HG02981 (cell line): Measurements from ENCODE around the gene CFAP99.
"Not testable (repeated sequence)": the region's sequence is repeated elsewhere in the genome, so short reads cannot be mapped to it uniquely, and the experiment has no call there.

Experiments used
- ATAC-seq: cut with Tn5 transposase; IDR thresholded peaks from one replicate; pipeline ENCODE4 v1.9.1; 2021; ENCODE audit warnings: mild to moderate bottlenecking, moderate library complexity; ENCODE audit not compliant: unreplicated experiment

The CFAP99 gene

DNA sequence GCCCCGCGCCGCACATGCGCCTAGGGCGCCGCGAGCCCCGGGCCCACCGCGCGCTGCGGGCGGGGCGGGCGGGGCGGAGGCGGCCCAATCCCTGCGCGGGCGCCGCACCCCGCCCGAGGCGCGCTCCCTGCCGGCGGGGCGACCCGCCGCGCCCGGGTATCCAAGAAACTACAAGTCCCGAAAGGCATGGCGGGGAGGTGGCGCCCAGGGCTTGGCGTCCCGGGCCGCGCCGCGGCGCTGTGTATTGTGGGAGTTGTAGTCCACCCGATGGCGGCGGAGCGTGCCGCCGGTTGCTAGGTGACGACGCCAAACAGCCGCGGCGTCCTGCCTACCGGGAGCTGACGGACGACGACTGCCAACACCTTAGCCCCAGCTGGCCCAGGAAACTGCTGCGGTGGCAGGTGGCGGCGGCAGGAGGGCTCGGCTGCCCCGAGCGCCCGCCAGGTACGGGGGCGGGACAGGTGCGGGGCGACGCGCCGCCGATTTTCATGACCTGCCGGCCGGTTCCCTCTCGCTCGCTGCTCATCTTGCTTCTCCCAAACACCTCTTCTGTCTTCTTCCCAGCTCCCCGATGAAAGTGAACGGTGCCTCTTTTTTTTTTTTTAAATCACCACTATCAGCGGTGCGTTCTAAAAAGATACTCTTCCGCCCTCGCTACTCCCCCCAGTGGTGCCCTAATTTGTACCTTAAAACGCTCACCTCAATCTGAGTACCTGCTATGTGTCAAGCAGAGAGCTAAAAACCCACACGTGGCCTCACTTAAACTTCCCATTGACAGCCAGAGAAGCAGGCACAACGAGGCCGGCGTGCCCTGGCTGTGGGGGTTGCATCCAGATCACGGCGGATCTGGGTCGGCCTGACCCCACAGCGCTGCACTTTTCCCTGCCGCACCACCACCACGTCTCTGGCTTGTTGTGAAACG is at the start of gene CFAP99:
Gene CFAP99, plus strand, starts transcription at position 306 of the 922 bp plus-strand sequence.
- peak; percentile 87 for ATAC-seq

GRCh38 chr4:2370597-2371320 is 48.0 kb upstream of the CFAP99 start:
- ATAC-seq: no peak

DNA sequence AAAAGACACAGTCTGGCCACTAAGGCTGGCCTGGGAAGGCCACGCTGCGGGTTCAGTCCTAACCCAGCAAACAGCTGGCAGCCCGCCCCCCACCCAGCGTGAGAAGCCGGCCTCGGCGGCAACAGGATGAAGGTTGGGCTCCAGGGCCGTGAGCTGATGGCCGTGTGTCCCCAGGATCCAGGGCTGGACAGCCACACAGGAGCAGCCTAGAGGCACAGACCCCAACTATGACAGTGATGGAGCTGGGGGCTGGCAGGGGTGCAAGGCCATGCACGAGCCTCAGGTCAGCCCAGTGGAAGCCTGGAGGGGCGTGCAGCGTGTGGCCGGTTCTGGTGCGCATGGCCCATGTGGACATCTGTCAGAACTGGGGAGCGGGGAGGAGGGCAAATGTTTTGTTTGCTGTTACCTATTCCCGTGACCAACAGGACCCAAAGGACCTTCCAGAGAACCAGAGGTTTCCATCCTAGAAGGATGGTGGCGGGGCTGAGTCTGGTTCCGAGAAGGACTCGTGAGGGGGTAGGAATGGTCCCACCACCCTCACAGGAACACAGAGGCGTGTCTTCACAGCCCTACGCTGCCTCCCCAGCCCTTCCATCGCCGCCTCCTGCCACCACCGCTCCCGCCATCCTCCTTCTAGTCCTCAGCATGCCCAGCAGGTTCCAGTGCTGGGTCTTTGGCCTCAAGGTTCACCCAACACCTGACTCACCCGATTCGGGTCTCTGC is 46.8 kb upstream of the CFAP99 start:
- ATAC-seq: no peak

DNA sequence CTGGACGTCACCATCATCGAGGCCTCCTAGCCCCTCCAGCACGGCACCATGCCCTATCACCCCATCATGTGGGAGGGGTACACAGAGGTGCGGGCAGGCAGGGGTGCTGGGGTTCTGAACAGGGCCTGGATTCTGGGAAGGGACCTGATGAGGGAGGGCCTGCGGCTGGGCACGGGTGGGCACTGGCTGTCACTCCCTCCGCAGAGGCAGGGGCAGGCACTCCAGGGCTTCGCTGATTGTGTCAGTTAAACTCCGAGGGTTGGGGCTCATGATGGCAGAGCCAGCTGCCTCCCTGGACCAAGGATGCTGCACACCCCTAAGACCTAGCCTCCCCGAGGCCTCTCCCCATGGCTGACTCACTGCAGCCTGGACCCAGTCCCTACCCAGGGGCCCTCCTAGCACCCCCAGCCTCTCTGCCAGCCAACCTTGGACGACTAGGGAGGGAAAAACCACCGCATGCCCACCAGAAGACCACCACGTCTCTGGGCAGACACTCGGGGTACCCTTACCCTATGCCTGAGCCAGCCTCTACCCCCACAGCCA is 46.2 kb upstream of the CFAP99 start:
- no peak for ATAC-seq

DNA sequence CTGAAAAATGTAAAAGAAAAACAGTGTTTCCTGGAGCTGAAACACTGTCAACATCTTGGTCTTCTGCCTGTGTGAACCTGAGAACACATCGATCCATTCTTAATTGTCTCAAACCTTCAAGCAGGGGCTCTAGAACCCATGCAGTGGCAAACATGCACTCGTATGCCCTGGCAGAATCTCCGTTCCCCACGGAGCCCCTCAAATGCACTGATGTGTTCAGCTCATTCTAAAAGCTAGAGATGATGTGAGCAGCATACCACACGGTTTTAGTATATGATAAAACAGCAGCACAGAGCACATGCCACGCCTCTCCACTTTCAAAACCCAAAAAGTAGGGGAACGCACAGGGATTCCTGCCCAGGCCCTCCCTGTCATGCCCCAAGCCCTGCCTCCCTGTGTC is 45.2 kb upstream of the CFAP99 start:
- ATAC-seq: no peak

- no peak for ATAC-seq
These were observed 43.3 kb upstream of the CFAP99 start for GRCh38 chr4:2375427-2375826.

DNA sequence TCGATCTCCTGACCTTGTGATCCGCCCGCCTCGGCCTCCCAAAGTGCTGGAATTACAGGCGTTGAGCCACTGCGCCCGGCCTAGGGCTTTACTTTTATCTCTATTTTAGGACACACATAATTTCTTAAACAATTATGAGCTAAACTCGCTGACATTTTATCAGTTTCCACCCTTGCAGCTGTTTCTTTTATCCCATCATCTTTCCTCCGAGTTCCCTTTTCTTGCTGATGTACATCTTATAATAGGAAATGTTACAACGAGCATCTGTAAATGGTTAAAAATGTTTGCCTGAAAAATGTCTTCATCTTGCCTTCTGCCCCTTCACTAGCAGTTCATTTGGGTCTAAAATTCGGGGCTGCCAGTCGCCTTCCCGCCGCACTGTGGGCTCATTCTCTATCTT is 41.5 kb upstream of the CFAP99 start:
- ATAC-seq: no peak

DNA sequence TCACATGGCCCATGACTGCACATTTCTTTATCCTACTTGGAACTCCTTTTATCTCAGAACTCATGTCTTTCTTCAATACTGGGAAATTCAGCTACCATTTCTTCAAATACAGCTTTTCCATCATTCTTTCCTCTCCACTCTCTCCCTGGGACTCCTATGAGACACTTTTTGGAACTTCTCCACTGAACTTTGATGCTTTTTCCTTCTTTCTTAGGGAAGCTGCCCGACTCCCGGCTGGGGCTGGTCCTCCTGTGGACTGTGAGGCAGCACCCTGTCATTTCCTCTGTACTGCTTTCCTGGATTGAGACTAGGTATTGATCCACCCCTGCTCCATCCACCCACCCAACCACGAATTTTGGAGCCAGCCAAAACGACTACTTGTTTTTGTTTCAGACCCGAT is 40.4 kb upstream of the CFAP99 start:
- ATAC-seq: no peak

DNA sequence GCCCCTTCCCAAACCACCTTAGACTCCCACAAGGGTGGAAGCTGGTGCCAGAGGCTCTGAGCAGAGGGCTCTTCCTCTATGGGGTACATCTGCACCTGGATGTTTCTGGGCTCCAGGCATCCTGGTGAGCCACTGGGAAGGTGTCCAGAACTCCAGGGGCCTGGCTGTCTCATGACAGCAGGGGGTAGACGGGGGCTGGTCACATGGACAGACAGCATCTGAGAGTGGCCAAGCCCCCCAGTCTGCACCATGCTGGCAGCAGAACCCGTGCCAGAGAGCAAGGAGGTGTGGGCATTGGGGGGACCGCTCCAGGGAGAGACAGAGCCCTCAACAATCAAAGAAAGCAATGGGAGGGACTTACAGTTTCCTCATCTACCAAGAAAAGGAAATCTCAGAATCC is 39.9 kb upstream of the CFAP99 start:
- ATAC-seq: no peak

DNA sequence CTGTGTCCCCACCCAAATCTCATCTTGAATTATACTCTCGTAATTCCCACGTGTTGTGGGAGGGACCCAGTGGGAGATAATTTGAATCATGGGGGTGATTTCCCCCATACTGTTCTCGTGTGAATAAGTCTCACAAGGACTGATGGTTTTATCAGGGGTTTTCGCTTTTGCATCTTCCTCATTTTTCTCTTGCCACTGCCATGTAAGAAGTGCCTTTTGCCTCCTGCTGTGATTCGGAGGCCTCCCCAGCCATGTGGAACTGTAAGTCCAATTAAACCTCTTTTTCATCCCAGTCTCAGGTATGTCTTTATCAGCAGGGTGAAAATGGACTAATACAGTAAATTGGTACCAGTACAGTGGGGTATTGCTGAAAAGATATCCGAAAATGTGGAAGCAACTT is 38.2 kb upstream of the CFAP99 start:
- ATAC-seq: not testable (repeated sequence)

DNA sequence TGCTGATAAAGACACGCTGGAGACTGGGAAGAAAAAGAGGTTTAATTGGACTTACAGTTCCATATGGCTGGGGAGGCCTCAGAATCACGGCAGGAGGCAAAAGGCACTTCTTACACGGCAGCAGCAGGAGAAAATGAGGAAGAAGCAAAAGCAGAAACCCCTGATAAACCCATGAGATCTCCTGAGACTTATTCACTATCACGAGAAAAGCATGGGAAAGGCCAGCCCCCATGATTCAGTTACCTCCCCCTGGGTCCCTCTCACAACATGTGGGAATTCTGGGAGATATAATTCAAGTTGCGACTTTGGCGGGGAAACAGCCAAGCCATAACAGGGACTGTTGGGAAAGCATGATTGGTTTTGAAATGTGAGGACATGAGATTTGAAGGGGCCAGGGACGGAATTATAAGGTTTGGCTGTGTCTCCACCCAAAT is 36.0 kb upstream of the CFAP99 start:
- not testable (repeated sequence) for ATAC-seq

DNA sequence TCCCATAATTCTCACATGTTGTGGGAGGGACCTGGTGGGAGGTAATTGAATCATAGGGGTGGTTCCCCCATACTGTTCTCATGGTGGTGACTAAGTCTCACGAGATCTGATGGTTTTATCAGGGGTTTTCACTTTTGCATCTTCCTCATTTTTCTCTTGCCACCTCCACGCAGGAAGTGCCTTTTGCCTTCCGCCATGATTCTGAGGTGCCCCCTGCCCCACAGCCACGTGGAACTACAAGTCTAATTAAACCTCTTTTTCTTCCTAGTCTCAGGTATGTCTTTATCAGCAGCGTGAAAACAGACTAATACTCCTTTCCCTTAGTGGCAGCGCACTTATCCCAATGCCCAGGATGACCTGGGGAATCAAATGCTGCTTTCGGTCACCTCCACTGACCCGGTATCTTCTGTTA is 35.5 kb upstream of the CFAP99 start:
- ATAC-seq: not testable (repeated sequence)

GRCh38 chr4:2383760-2384159 is 35.0 kb upstream of the CFAP99 start:
- no peak for ATAC-seq

DNA sequence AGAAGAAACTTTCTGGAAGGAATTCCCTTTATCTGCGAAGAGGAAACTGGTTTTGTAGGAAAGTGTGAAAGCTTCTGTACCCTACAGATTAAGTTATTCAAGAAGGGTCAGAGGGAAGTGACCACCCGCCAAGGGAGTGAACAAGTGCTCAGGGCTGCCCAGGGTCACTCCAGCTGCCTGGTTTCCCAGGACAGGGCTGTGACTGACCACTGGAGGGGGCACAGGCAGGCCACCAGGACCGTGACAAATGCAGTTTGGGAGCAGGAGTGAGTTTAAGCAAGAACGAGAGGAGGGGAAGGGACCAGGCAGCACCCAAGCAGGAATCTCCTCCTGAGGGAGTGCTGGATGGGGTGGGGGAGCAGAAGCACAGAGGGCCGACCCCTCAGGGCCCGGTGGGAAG is 34.5 kb upstream of the CFAP99 start:
- ATAC-seq: no peak

DNA sequence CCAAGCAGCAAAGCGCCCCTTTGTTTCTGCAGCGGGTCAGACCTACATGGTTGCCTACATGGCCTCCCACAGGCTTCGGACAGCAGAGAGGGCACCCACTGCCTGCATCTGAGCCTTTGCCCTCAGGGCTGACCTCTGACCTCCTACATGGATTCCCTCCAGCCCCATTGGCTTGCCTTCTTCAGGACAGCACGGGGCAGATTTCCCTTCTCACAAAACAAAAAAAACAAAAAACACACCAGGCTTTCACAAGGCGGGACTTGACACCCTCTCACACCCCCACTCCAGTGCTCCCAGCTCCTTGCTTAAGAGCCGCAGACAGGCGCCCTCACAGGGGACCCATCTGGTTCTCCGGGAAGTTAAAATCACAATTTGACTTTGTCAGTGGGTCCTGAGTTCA is 33.2 kb upstream of the CFAP99 start:
- no peak for ATAC-seq

- ATAC-seq: no peak
These were observed 32.0 kb upstream of the CFAP99 start for GRCh38 chr4:2386717-2387116.

DNA sequence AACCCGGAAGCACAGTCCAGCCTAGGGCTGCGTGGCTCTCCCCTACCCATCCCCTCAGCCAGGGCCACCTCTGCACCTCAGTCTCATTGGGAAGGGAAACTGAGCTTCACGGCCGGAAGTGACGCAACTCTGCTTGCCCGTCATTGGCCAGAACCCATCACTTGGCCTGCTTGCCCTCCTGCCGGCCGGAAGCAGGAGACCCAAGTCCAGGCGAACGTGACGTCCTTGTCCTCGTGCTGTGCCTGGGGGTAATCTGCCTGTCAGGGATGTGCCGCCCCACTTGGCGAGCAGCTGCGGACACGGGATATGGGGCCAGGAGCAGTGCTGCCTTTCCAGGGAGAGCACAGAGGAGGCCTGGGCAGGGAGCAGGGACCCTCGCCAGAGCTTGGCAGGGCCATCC is 31.5 kb upstream of the CFAP99 start:
- ATAC-seq: no peak

GRCh38 chr4:2387829-2388228 is 30.9 kb upstream of the CFAP99 start:
- no peak for ATAC-seq

DNA sequence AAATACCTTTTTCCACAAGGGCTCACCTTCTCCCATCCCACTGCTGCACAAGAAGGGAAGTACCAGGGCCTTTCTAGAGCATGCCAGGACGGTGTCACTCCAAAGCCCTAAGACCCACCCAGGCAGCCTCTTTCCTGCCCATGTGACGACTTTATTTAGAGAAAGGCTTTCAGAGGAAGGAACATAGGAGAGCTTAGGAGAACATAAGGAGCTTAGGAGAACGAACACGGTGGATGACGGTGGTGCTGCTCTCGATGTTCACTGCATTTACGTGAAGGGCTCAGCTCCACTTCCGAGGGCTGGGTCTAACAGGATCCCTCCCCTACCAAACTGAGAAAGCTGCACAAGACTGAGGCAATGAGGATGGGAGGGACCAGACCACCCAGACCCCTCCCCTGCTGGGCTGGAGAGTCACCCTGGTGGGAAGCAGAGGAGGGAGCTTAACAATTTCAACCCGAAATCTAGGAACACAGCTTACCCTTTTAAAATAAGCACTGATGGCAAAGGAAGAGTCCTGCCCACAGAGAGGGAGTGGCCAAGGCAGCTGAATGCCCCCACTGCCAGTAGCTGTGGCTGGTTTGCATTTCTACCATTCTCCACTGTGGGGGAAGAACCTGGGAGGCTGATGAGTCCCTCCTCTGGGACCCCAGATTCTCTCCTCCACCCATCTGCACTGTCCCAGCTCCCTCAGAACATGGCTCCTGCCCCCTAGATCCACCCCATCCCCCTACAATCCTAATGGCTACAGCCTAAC is 30.1 kb upstream of the CFAP99 start:
- ATAC-seq: no peak

DNA sequence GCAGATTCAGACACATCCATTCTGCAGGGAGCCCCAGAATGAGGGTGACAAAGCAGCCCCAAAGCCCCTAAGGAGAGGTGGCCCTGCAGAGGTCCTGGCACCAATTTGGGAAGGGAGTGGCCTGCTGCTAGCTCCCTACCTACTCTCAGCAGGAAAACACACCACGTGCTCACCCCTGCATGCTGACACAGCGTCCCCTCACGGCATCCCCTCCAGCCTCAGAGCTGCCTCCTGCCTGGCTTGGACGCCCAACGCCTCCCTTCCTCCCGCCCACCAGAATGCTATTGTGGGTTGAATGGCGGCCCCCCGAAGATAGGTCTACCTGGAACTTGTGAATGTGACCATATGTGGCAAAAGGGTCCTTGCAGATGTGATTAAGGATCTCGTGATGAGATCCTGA is 29.1 kb upstream of the CFAP99 start:
- no peak for ATAC-seq
